ENCODE measurements around the gene NPRL2. TPM values are rescaled to one million over a fixed set of nuclear protein-coding genes. Genes with fewer than 3 reads are reported as not detected.

Gene NPRL2
- total RNA-seq, 1 donor from 2014 or later: 13.7 TPM

GRCh38 chr3:50350213-50350526 is 405 bp downstream of the NPRL2 start:
- DNase-seq (ENCODE audit: low spot score): no peak

DNA sequence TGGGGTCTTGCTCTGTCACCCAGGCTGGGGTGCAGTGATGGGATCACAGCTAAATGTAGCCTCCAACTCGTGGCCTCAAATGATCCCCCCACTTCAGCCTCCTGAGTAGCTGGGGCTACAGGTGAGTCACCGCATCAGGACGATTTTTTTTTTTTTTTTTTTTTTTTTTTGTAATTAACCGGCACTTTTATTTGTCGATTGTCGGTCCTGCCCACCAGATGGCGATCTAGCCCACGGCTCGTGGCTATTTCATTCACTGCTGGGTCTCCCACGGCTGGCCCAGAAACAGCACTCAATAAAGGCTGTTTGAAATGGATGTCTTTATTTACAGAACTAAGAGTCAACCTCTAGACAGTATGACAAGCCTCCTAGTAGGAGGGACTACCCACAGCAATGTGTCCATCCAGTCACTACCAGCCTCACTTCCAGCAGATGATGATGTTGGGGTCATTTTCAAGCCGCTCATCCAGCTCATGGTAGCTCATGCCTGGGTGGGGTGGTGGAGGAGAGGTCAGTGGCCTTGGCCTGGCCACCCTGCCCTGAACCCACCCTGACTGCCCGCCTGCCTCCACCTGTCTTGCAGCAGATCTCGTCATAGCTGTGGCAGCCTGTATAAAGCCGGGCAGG is 3.3 kb downstream of the NPRL2 start:
- peak; percentile 65 for DNase-seq (ENCODE audit: low spot score)

- peak; percentile 58 for DNase-seq (ENCODE audit: low spot score)
Measured at GRCh38 chr3:50345586-50346234, 4.9 kb downstream of the NPRL2 start, which contains the start of gene ZMYND10. TSS of gene ZMYND10 (minus strand) at chr3:50345732. CDS start at chr3:50345579, 153 bp downstream.

DNA sequence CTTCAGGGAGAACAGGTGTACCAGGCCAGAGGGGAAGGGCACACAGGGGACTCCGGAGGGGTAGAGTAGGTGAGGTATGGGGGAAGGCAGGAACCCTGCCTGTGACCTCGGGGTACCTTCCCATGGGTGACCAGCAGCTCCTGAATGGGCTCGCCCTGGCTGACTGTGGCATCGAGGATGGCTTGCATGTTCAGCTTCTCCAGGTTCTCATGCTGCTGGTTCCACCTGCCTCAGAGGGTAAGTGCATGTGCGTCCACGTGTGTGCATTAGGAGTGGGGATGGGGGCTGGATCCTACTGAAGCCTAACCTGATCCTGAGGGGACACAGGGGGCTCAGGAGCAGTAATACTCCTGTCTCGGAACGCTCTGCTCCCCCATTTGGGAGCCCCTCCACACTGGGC is 5.6 kb downstream of the NPRL2 start:
- DNase-seq (ENCODE audit: low spot score): no peak

GRCh38 chr3:50342813-50343633 is 7.6 kb downstream of the NPRL2 start:
- DNase-seq (ENCODE audit: low spot score): no peak

- DNase-seq (ENCODE audit: low spot score): no peak
Measured at GRCh38 chr3:50341996-50342650, 8.5 kb downstream of the NPRL2 start.

- DNase-seq (ENCODE audit: low spot score): no peak
Measured at GRCh38 chr3:50341537-50341936, 9.0 kb downstream of the NPRL2 start.

DNA sequence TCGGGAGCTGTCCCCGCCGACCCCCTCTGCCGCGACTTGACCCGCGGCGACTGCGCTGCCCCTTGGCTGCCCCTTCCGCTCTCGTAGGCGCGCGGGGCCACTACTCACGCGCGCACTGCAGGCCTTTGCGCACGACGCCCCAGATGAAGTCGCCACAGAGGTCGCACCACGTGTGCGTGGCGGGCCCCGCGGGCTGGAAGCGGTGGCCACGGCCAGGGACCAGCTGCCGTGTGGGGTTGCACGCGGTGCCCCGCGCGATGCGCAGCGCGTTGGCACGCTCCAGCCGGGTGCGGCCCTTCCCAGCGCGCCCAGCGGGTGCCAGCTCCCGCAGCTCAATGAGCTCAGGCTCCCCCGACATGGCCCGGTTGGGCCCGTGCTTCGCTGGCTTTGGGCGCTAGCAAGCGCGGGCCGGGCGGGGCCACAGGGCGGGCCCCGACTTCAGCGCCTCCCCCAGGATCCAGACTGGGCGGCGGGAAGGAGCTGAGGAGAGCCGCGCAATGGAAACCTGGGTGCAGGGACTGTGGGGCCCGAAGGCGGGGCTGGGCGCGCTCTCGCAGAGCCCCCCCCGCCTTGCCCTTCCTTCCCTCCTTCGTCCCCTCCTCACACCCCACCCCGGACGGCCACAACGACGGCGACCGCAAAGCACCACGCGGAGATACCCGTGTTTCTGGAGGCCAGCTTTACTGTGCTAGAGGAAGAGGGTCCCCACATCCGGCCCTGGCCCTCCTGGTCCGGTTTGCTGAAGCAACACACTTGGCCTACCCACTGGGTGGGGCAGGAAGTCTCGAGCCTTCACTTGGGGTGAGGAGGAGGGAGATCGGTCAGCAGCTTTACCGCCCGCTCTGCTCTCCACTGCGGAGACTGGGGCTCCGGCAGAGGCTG is 9.9 kb downstream of the NPRL2 start, which contains the start of gene RASSF1:
Gene RASSF1, minus strand, starts transcription at position 389 of the 882 bp plus-strand sequence. Its CDS starts 31 bp downstream, at position 358.
- DNase-seq (ENCODE audit: low spot score): peak; percentile 89

DNA sequence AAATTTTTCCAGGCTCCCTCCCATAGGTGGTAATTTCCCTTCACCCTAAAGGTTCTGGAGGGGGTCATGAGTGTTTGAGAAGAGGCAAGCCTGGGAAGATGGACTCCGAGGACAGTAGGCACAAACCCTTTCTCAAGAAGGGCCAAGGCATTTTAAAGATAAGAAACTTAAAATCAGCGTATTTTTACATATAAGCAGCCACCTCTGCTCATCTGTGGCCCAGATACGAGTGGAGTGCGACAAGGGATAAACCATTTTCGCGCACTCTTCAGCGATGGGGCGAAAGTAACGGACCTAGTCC is 10.5 kb downstream of the NPRL2 start:
- no peak for DNase-seq (ENCODE audit: low spot score)

DNA sequence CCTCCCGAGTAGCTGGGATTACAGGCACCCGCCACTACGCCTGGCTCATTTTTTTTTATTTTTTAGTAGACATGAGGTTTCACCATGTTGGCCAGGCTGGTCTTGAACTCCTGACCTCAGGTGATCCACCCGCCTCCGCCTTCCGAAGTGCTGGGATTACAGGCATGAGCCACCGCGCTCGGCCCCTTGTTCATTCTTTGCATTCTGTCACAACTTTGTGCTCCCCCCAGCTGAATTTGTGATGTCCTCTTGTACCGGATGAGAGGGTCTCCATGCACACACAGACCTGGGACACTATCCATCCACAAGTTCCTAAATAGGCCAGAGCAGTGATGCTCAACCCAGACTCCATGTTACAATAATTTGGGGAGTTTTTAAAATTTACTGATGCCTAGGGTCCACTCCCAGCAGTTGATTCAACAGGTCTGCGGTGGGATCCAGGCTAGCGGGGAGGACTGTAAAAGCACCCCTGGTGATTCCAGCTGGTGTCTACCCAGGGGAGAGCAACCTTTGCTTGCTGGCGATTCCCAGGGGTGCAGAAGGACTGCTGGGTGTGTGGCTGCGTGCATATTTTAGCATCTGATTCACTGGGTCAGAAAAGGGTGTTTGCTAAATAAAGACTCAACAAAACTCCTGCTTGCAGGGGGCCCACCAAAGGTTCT is 11.0 kb downstream of the NPRL2 start:
- no peak for DNase-seq (ENCODE audit: low spot score)

DNA sequence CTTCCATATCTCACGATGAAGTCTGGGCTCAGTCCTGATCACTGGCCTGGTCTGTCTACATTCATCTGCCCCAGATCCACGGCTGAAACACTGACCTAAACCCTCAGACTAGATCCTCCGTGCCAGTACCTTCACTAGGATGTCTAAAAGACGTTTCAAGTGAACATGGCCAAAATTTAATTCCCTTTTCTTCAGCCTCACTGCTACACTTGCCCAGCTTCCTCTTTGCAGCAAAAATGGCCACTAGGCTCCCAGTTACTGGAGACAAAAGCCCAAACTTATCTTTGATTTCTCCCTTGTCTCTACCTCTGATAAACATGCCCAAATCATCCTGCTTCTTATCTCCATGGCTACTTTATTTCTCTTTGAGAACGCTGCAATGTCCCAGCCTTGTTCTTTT is 11.6 kb downstream of the NPRL2 start:
- no peak for DNase-seq (ENCODE audit: low spot score)

DNA sequence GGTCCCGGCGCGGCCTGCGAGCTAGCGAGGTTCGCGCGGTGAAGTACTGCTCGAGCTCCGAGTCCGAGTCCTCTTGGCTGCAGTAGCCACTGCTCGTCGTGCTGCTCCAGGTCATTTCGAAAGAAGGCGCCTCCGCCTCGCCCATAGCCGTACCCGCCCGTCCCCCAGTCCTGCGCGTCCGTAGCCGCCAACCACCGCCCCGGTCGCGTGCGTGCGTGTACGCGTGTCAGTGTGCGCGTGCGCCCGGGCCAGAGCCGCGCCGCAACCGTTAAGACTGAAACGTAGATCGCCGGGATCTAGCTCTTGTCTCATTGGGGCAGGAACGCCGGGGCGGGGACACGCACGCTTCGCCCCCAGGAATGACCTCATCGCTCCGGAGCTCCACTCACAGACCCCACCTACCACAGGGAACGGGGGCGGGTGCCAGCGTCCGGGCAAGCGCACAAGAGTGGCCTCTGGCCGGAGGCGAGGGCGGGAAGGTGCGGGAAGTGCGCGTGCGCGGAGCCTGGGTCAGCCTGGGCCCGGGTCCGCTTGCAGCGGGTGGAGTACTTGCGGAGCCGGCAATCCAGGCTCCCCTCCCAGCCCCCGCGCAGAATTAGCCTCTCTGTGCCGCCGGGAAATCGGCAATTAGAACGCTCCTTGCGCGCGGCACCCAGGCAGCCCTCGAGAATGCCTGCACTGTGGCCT is 13.3 kb downstream of the NPRL2 start:
- peak; percentile 100 for DNase-seq (ENCODE audit: low spot score)

DNA sequence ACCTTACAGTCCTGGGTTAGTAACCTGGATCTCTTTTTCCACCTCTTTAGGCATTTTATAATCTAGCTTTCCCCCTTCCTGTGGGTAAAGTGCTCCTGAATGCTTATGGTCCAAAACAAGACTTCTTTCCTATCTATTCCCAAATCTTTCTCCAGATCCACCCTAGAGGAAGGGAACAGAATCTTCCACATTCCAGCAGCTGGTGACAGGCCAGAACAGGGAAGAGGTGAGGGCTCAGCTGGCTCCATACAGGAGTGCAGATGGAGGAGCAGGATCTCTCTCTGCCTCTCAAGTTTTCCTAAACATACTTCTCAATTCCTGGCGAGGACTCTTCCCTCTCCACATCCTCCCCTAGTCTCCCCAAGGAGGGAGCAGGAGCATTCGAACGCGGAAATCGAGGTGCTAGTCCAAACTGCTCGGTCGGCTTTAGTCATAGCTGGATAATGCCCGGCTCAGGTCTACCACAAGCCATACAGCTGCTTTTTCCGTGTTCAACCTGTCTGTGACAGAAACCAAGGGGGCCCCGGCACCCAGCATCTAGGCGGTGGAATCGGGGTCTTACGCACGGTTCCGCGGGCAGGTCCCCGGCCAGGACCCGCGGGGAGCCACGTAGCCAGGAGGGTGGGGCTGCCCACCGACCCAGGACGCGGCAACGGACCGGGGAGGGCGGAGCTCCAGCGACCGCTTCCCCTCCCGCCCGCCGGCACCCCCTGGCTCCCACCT is 14.0 kb downstream of the NPRL2 start:
- no peak for DNase-seq (ENCODE audit: low spot score)

GRCh38 chr3:50334339-50335075 is 16.1 kb downstream of the NPRL2 start:
- DNase-seq (ENCODE audit: low spot score): peak; percentile 63

DNA sequence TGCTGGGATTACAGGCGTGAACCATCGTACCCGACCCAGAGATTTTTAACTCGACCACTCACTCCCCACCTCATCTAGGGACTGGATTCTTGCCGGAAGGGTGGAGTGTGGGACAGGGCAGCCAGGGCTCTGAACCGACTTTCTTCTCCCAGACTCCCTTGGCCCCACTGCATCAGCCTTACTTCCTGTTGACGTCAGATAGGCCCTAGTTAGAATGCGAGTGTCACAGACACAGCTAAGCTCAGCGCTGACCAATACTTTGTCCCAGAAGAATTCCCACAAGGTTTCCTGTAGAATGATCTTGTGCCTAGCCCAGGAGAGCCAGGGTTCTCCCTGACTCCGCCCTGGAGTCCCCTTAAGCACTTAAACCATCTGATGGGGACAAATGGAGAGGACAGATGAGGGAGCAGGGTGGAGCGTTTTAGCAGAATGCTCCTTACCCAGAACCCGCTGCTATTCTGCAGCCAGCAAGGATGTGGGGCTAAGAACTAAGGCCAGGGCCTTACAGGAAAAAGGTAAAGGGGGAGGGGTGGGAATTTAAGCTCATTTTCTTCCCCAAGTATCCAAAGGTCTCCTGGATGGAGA is 16.7 kb downstream of the NPRL2 start:
- peak; percentile 50 for DNase-seq (ENCODE audit: low spot score)

DNA sequence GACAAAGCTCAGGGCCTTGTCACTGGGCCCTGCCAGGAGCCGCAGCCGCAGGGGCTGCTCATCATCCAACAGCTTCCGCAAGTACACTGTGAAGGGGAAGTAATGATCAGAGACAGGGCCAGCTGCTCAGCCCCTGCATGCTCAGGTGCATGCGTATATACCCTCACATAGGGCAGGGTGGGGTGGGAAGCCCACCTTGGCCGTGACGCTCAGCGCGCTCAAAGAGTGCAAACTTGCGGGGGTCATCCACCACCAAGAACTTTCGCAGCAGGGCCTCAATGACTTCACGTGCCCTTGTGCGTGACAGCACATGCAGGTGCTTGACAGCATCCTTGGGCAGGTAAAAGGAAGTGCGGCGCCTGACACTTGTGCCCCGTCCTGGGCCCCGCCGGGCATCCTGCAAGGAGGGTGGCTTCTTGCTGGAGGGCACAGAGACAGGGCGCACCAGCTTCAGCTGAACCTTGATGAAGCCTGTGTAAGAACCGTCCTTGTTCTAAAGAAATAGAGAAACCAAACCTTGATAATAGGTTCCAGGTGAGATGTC is 19.1 kb downstream of the NPRL2 start:
- DNase-seq (ENCODE audit: low spot score): no peak

DNA sequence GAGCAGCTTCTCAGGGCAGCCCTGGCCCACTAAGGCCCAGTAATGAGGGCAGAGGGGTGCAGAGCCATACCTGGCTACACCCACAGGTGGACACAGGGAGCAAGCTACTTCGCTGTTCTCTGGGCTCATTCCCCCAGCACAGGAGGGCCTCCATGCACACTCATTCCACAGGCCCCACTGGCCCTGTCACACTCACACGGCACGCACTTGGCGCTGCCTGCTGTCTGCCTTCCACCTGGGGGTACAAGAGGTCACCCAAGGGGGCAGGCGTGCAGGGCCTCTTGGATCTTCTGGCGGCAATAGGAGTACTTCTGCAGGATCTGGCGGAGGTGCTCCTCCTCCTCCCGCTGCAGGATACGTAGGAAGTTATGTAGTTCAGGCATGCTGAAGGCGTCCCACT is 20.2 kb downstream of the NPRL2 start:
- DNase-seq (ENCODE audit: low spot score): no peak

Measured in umbilical cord (tissue), 2 donors.